ENCODE measurements around the gene TYW5.
A peak's percentile ranks its signal among the peaks of the same experiment; 100 is the strongest.

The TYW5 gene

GRCh38 chr2:199994371-199994770 lies 39.1 kb upstream of the TYW5 start:
- TF ChIP-seq CTCF (IDR thresholded peaks at IDR 0.05; ENCODE audit: low read depth, low read length), result no peak
- no peak for DNase-seq (ENCODE audit: low read depth in 2 of 2)

GRCh38 chr2:199992296-199992695 lies 37.0 kb upstream of the TYW5 start:
- no peak overlapping the region for H3K4me3 ChIP-seq (replicated peaks in 1 of 2; ENCODE audit: low read depth in 2 of 2, low read length in 2 of 2)
- DNase-seq (ENCODE audit: low read depth in 2 of 2), result no peak
- no peak for TF ChIP-seq CTCF (IDR thresholded peaks at IDR 0.05; ENCODE audit: low read depth, low read length)

More at GRCh38 chr2:199994371-199994770, 39.1 kb upstream of the TYW5 start:
- no peak overlapping the region for H3K4me3 ChIP-seq (replicated peaks in 1 of 2; ENCODE audit: low read depth in 2 of 2, low read length in 2 of 2)

DNA sequence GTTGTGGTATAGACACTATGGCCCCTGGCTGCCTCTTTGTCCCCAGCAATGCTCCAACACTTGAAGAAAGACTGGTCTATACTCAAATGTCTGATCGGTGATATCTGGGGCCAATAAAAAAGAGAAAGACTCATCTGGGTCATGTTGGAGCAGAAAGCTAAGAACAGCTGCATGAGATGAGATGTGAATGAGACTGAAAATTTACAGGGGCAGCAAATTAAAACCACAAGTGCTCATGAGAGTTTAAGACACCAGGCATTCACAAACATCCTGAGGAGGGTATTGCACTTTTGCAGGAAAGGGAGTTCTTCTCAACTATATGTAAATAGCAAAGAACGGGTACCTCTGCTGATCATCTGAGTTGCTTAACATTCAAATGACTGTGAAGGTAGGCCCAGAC lies 36.4 kb upstream of the TYW5 start:
- TF ChIP-seq CTCF (IDR thresholded peaks at IDR 0.05; ENCODE audit: low read depth, low read length), result no peak
- H3K4me3 ChIP-seq (replicated peaks in 1 of 2; ENCODE audit: low read depth in 2 of 2, low read length in 2 of 2), result no peak overlapping the region
- no peak for DNase-seq (ENCODE audit: low read depth in 2 of 2)

DNA sequence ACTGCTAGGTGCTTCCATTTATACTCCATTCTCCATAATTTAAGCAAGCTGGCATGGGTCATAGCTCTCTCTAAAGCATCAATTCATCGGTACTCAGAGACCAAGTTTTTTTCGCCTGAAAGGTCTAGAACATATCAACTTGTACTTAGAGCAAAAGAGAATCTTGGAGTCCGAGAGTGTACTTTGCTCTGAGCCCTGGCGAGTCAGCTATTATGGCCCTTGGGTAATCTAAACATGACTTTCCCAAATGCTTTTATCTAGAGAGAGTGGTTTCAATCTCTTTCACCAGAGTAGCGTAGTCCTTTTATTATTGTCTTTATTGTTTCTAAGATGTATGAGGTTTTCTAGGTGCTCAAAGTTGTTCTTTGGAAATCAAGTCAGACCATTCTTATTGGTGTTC lies 34.5 kb upstream of the TYW5 start:
- H3K4me3 ChIP-seq (replicated peaks in 1 of 2; ENCODE audit: low read depth in 2 of 2, low read length in 2 of 2), result no peak overlapping the region
- TF ChIP-seq CTCF (IDR thresholded peaks at IDR 0.05; ENCODE audit: low read depth, low read length), result no peak

DNA sequence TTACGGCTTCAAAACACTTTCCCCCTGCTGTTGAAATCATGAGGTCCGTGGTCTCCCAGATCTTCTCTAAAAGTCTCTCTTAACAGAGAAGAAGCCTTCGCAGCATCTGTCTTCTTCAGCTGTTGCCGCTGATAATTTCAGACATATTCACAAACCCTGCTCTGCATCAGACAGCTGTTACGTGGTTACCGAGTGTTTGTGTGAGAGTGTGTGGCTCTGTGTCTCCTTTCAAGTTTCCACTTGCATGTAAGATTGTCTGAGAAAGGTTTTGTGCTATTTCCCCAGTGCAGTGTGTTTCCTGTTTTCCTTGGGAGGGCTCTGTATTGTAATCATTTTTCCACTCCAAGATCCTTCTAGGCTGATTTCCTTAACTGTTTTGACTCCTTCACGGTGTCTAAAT lies 32.9 kb upstream of the TYW5 start:
- no peak overlapping the region for H3K4me3 ChIP-seq (replicated peaks in 1 of 2; ENCODE audit: low read depth in 2 of 2, low read length in 2 of 2)
- peak; percentile 22 to 57 for DNase-seq (ENCODE audit: low read depth in 2 of 2)
- no peak for TF ChIP-seq CTCF (IDR thresholded peaks at IDR 0.05; ENCODE audit: low read depth, low read length)

More for the DNA sequence above, 34.5 kb upstream of the TYW5 start:
- no peak for DNase-seq (ENCODE audit: low read depth in 2 of 2)

GRCh38 chr2:199987586-199987985 lies 32.3 kb upstream of the TYW5 start:
- no peak overlapping the region for H3K4me3 ChIP-seq (replicated peaks in 1 of 2; ENCODE audit: low read depth in 2 of 2, low read length in 2 of 2)
- no peak for TF ChIP-seq CTCF (IDR thresholded peaks at IDR 0.05; ENCODE audit: low read depth, low read length)
- DNase-seq (ENCODE audit: low read depth in 2 of 2), result no peak

DNA sequence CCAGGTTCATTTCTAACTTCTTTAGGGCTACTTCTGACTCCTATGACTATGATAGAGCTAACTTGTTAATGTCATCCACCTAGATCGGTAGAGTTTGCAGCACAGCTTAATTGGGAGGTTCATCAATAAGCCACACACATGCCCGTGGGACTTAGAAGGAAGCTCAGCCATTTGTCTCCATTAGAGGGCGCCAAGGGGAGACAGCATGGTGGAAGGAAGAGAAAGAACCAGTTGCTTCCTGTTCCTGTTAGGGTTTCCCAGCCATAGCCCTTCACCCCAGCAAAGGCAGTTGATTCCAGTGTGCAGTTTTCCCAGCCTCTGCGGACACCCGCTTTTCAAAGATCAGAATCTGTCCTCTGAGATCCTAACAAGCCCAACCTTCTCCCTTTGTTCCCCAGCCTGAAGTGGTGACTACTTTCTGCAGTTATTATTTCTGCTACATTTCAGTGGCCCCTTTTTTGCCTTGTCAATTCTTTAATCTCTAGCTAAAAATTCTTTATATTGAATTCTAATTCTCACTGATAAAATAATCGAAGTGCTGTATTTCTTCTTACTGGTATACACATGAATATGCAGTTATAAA lies 30.4 kb upstream of the TYW5 start:
- TF ChIP-seq CTCF (IDR thresholded peaks at IDR 0.05; ENCODE audit: low read depth, low read length), result peak; percentile 85
- H3K4me3 ChIP-seq (replicated peaks in 1 of 2; ENCODE audit: low read depth in 2 of 2, low read length in 2 of 2), result no peak overlapping the region
- DNase-seq (ENCODE audit: low read depth in 2 of 2), result peak; percentile 73 to 86
